Left lung (tissue), 10 donors: Measurements from ENCODE around the gene EXOG. TPM values are rescaled to one million over a fixed set of nuclear protein-coding genes. Genes with fewer than 3 reads are reported as not detected.

ENCODE experiments used
- ATAC-seq: fragments of 200-7000 bp; cut with Tn5 transposase; one replicate; pipeline ENCODE4 v1.9.1; 2020; ENCODE audit warnings: moderate library complexity
- DNase-seq, 4 donors: peaks; one replicate each; pipeline ENCODE4 v3.0.0-alpha.2; 2013 to 2020
- H3K27ac ChIP-seq, 2 donors: fragments of 200-600 bp; sonication (generic) in 1 of 2; one replicate each; pipeline versions ENCODE4 v1.5.0 to v1.8.0; 2020 to 2021
- H3K27me3 ChIP-seq, 2 donors: fragments of 200-600 bp; sonication (generic) in 1 of 2; one replicate each; pipeline versions ENCODE4 v1.5.0 to v1.8.0; 2020 to 2021
- H3K36me3 ChIP-seq, 2 donors: fragments of 200-600 bp; sonication (generic) in 1 of 2; one replicate each; pipeline versions ENCODE4 v1.5.0 to v1.8.0; 2020 to 2021
- H3K4me1 ChIP-seq, 2 donors: fragments of 200-600 bp; one replicate each; pipeline ENCODE4 v1.8.0; 2021
- H3K4me3 ChIP-seq, 2 donors: fragments of 200-600 bp; sonication (generic) in 1 of 2; one replicate each; pipeline versions ENCODE4 v1.5.0 to v1.8.0; 2020 to 2021; ENCODE audit warnings: mild to moderate bottlenecking in 1 of 2
- H3K9me3 ChIP-seq, 2 donors: fragments of 200-600 bp; sonication (generic) in 1 of 2; one replicate each; pipeline versions ENCODE4 v1.5.0 to v1.8.0; 2020 to 2021
- CTCF ChIP-seq, 2 donors: fragments of 200-600 bp; sonication (generic) in 1 of 2; IDR thresholded peaks; one replicate each; pipeline versions ENCODE4 v1.5.0 to v1.8.0; 2021; ENCODE audit warnings: antibody characterized with exemption in 2 of 2
- intact Hi-C, 2 donors: fragments of 100-400 bp; cut with DNase I; formaldehyde crosslinking; loops; one replicate each; pipeline versions ENCODE4 v1.11.2 to v1.14.2; 2022
- polyA plus RNA-seq, 6 donors: library from polyadenylated mRNA; unstranded; fragments of 120-200 nt; gene quantifications; one replicate each; pipeline ENCODE4 v1.2.1, GENCODE V29; 2013; ENCODE audit not compliant: insufficient read length in 6 of 6
- total RNA-seq, 2 donors: library from RNA; stranded (reverse); fragmentation: NEBNext Ultra II Directional; extraction: Animal tissue kit (Norgen Biotek cat#: 25700); gene quantifications; one replicate each; pipeline ENCODE4 v1.2.1, GENCODE V29; 2021
- donor health status: DM: no; HTN: yes; CAD: no.
- donor health status: DM: no; HTN: no; CAD: no.

Gene EXOG
- total and polyA plus RNA-seq, 8 donors, result 12.8 to 25.6 (median 18.9) TPM

- Histone ChIP-seq H3K27ac (no peak overlapping the region), H3K4me3 (no peak overlapping the region), H3K9me3 (no peaks in the 10 kb centered on the region), H3K27me3 (no peaks in the 10 kb centered on the region), H3K36me3 (peaks cover 0 to 41% of the 10 kb centered on the region in 2 donors), H3K4me1 (no peaks in the 10 kb centered on the region)
- peak in 1 of 4 donors; percentile 47 for DNase-seq
- TF ChIP-seq CTCF (IDR thresholded peaks at IDR 0.05), result no peak
- intact Hi-C loops, result no loop called here
- no peak for ATAC-seq
Measured at GRCh38 chr3:38480930-38481329, 15.2 kb upstream of the EXOG start.

GRCh38 chr3:38482951-38483350, 13.2 kb upstream of the EXOG start:
- H3K27ac ChIP-seq, result no peak overlapping the region
- H3K9me3 ChIP-seq, result no peaks in the 10 kb centered on the region
- H3K27me3 ChIP-seq, result no peaks in the 10 kb centered on the region
- H3K4me1 ChIP-seq, result no peaks in the 10 kb centered on the region
- TF ChIP-seq CTCF (IDR thresholded peaks at IDR 0.05), result no peak
- DNase-seq (peak in 1 of 4 donors; percentile 61), ATAC-seq (no peak)
- intact Hi-C loops, result no loop called here
- H3K36me3 ChIP-seq, result peaks cover 0 to 41% of the 10 kb centered on the region in 2 donors
- no peak overlapping the region for H3K4me3 ChIP-seq

- DNase-seq, result no peak
Measured at GRCh38 chr3:38487323-38487722, 8.8 kb upstream of the EXOG start.

GRCh38 chr3:38488949-38489348, 7.2 kb upstream of the EXOG start:
- Histone ChIP-seq H3K4me3 (no peak overlapping the region), H3K27me3 (no peaks in the 10 kb centered on the region), H3K27ac (no peak overlapping the region), H3K4me1 (no peaks in the 10 kb centered on the region), H3K9me3 (no peaks in the 10 kb centered on the region), H3K36me3 (peaks cover 0 to 4% of the 10 kb centered on the region in 2 donors)
- intact Hi-C loops, result no loop called here
- ATAC-seq, result no peak
- TF ChIP-seq CTCF (IDR thresholded peaks at IDR 0.05), result no peak
- DNase-seq, result no peak

More at GRCh38 chr3:38487323-38487722, 8.8 kb upstream of the EXOG start:
- Histone ChIP-seq H3K36me3 (peaks cover 0 to 19% of the 10 kb centered on the region in 2 donors), H3K27ac (no peak overlapping the region), H3K9me3 (no peaks in the 10 kb centered on the region), H3K4me3 (no peak overlapping the region), H3K4me1 (no peaks in the 10 kb centered on the region), H3K27me3 (no peaks in the 10 kb centered on the region)
- ATAC-seq, result no peak
- intact Hi-C loops, result no loop called here
- no peak for TF ChIP-seq CTCF (IDR thresholded peaks at IDR 0.05)

GRCh38 chr3:38489766-38490165, 6.4 kb upstream of the EXOG start:
- Histone ChIP-seq H3K36me3 (no peaks in the 10 kb centered on the region), H3K4me1 (no peaks in the 10 kb centered on the region), H3K27ac (no peak overlapping the region), H3K9me3 (no peaks in the 10 kb centered on the region), H3K4me3 (no peak overlapping the region), H3K27me3 (no peaks in the 10 kb centered on the region)
- TF ChIP-seq CTCF (IDR thresholded peaks at IDR 0.05), result no peak
- DNase-seq (no peak), ATAC-seq (no peak)
- intact Hi-C loops, result no loop called here
